OCI-LY7 (cell line): ENCODE results near the gene ZNF526.
"Not testable (repeated sequence)": the region's sequence is repeated elsewhere in the genome, so short reads cannot be mapped to it uniquely, and the experiment has no call there.

Source experiments
- CTCF ChIP-seq: fragments of 200-600 bp; sonication (generic); conservative IDR thresholded peaks from 2 replicates; pipeline ENCODE4 v1.5.1; 2014; ENCODE audit warnings: mild to moderate bottlenecking, antibody characterized with exemption, low read length, moderate library complexity, mixed read lengths
- EZH2phosphoT487 ChIP-seq: fragments of 200-600 bp; sonication (generic); IDR thresholded peaks from 2 replicates; pipeline ENCODE4 v1.6.1; 2018; ENCODE audit warnings: low read depth, borderline replicate concordance, mild to moderate bottlenecking, mixed run types, antibody characterized with exemption, low read length, moderate library complexity, mixed read lengths

- not testable (repeated sequence) for TF ChIP-seq CTCF, EZH2phosphoT487
These were observed 37.7 kb downstream of the ZNF526 start for GRCh38 chr19:42257842-42258241.
